NCI-H2196 (cell line): ENCODE data around the gene UROS.

Experiments
- DNase-seq: peaks from one replicate; lab custom pipeline; 2025; ENCODE audit not compliant: unreplicated experiment; lab: John Stamatoyannopoulos, UW

Gene UROS

DNA sequence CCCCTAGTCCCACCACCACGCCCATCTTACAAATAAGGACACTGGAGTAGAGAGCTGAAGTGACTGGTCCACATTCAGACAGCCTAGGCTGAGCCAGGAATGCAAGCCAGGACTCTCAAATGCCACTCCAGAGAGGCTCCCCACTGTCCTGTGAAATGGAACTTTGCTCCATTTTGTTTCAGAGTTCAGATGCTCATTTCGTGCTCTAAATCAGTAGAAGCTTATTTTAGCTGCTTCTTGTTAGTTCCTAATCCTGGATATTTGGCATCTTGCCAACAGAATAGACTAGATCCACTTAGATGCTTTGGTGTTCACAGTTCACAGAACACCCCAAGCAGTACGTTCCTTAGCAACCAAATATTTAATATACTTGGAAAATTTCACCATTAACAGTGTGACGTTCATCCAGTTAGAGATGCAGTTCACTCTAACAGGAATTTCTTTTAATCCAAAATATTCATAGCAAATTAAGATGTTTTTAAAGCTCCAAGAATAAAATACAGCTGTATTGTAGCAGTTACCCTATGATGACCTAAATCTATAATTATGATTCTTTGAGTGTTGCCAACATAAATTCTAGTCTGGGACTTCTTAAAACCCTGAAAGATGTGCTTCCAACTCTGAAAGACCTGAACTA, 54.7 kb downstream of the UROS start:
- peak; percentile 19 for DNase-seq

- DNase-seq = no peak
Observed at GRCh38 chr10:125766511-125766910, 56.5 kb downstream of the UROS start.

- no peak for DNase-seq
Observed at GRCh38 chr10:125765835-125766234, 57.2 kb downstream of the UROS start.

DNA sequence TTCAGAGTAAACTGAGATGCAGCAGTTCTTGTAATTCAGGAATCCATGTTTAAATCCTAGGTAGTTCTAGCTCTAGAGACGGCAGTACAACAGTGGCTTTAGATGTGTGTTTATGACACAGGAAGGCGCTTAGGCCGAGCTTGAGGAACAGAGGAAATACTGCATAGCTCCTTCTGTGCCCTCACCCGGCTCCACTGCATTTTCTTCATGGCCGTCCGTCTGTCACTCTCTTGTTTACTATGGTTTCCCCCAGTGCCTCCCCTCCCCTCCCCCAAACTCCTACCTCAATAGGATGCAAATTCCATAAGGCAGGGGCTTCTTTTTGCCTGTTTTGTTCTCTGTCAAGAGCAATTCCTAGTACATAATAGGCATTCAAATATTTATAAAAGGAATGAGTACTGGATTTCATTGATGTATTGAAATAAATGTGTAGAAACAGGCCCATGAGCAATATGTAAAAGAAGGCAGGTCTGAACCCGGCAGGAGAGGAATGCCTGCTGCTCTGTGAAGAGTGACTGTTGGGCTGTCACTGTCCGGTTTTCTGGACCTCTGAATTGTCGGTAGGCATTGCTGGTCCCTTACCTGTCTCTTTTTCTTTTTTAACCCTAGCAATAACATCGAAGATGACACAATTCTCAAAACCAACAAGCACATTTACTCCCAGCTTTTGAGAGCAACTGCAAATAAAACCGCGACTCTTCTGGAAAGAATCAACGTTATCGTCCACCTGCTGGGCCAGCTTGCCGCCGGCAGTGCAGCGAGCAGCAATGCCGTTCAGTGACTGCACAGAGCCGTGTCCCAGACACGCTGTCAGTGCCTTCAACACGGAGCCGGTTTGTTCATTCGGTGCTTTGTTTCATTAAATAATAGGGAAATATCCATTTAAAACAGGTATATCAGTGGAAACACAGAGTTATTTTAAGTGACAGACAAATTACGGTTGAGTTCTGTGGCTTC, 60.1 kb downstream of the UROS start:
- no peak for DNase-seq

DNA sequence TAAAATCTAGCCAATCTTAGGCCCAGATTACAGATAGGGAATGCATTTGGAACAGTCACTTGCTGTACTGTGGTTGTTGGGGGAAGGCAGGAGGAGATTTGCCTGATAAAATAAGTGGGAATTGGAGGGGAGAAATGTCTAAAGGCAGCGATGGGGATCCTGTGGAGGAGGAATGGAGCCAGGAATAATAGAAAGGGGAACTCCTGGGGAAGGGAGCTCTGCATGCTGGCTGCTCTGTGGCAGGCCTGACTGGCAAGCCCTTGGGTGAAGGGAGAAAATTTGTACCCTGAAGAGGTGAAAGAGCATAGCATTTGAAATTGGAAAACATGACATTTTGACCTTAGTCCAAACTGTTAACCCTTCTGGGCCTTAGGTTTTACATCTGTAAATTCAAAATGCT, 61.1 kb downstream of the UROS start:
- DNase-seq = no peak

DNA sequence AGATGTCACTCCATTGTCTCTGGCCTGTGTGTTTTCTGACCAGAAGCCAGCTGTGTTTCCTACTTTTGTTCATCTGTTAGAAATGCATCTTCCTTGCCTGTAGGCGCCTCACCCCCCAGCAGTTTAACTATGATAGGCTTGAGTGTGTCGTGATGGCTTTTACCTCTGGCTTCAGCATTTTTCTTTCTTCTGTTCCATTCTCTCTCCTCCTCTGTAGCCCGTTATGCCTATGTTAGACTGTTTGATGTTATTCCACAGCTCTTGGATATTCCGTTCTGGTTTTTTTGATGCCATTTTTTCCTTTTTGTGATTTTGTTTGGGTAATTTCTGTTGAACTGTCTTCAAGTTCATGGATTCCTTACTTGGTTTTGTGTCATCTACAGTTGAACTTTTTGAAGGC, 65.3 kb downstream of the UROS start:
- DNase-seq = no peak

GRCh38 chr10:125756853-125757487, 66.1 kb downstream of the UROS start:
- no peak for DNase-seq

GRCh38 chr10:125756196-125756595, 66.9 kb downstream of the UROS start:
- DNase-seq = peak; percentile 1

- no peak for DNase-seq
Observed at GRCh38 chr10:125747417-125747816, 75.6 kb downstream of the UROS start.

GRCh38 chr10:125744909-125745308, 78.1 kb downstream of the UROS start:
- DNase-seq = no peak

DNA sequence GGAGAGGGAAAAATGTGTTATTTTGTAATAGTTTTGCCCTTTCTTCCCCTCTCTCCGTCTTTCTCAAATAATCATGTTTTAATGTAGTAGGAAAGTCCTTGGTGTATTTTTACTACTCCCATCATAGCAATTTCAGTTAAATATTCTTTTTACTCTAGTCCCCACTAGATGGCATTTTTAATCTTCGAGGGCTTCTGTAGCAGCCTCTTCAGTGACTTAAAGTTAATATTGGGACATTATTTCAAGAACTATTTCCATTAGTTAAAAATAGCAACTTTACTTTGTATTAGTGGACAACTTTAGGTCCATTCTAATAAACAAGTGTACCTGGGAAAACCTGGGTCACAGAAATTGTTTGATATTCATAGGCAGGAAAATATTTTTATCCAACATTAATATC, 80.6 kb downstream of the UROS start:
- DNase-seq = no peak

GRCh38 chr10:125739994-125740679, 82.9 kb downstream of the UROS start:
- DNase-seq = no peak
